A673 (cell line): Measurements from ENCODE around the gene ACKR3.

Source experiments
- EZH2 ChIP-seq: fragments of 200-600 bp; sonication (generic); IDR thresholded peaks from 2 replicates; pipeline ENCODE4 v1.6.1; 2017; ENCODE audit warnings: borderline replicate concordance, low read depth, mild to moderate bottlenecking, mixed read lengths, antibody characterized with exemption, low read length; ENCODE audit not compliant: poor library complexity, severe bottlenecking
- TF ChIP-seq, protein P1 (sequence below): fragments of 300-800, 200-600 bp; sonication (generic); conservative IDR thresholded peaks from 2 replicates; pipeline ENCODE4 v1.5.1; 2017; ENCODE audit warnings: low read depth, mild to moderate bottlenecking, antibody characterized with exemption, low read length, moderate library complexity, mixed read lengths

DNA sequence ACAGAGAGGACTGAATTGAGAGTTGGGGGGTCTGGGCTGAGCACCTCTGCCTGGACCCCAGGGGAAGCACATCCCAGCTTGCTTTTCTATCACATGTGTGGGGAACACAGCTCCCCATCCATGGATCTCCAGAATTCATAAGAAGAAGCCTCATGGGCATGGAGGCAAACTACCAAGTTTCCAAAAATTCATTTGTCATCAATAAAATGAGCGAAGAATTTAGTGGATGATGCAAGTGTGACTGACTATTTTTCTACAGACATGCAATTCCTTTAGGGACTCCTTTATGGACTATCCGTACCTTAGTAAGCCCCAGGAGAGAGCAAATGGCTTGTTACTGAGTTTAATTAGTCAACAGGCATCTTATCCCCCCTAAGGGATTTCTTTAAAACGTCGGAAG is 33.1 kb downstream of the ACKR3 start:
- TF ChIP-seq, protein P1, sequence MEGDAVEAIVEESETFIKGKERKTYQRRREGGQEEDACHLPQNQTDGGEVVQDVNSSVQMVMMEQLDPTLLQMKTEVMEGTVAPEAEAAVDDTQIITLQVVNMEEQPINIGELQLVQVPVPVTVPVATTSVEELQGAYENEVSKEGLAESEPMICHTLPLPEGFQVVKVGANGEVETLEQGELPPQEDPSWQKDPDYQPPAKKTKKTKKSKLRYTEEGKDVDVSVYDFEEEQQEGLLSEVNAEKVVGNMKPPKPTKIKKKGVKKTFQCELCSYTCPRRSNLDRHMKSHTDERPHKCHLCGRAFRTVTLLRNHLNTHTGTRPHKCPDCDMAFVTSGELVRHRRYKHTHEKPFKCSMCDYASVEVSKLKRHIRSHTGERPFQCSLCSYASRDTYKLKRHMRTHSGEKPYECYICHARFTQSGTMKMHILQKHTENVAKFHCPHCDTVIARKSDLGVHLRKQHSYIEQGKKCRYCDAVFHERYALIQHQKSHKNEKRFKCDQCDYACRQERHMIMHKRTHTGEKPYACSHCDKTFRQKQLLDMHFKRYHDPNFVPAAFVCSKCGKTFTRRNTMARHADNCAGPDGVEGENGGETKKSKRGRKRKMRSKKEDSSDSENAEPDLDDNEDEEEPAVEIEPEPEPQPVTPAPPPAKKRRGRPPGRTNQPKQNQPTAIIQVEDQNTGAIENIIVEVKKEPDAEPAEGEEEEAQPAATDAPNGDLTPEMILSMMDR = no peak
- TF ChIP-seq EZH2 = no peak
